NCI-H524 treated with DMSO at 0.1 percent for 48 hours (cell line): ENCODE measurements around the gene EMD.
A peak's percentile ranks its signal among the peaks of the same experiment; 100 is the strongest.

Source experiments
- DNase-seq: peaks from one replicate; lab custom pipeline; 2025; lab: John Stamatoyannopoulos, UW

EMD gene

DNA sequence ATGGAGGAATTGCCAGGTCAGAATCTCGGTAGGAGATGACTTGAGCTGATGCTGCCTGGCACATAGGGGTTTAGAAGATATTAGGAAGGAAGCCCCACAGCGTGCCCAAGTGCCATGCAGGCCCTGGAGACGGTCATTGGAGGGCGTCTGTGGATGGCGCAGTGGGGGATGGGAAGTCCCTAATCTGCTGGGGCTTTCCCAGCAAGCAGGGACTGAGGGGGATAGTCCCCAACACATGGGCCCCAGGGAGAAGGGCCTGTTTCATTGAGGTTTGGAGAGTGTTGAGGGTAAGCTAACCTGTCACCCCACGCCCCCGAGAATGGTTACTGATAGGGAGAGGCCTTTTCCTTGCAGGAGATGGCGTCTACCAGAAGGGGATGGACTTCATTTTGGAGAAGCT, 40.1 kb downstream of the EMD start:
- no peak for DNase-seq

DNA sequence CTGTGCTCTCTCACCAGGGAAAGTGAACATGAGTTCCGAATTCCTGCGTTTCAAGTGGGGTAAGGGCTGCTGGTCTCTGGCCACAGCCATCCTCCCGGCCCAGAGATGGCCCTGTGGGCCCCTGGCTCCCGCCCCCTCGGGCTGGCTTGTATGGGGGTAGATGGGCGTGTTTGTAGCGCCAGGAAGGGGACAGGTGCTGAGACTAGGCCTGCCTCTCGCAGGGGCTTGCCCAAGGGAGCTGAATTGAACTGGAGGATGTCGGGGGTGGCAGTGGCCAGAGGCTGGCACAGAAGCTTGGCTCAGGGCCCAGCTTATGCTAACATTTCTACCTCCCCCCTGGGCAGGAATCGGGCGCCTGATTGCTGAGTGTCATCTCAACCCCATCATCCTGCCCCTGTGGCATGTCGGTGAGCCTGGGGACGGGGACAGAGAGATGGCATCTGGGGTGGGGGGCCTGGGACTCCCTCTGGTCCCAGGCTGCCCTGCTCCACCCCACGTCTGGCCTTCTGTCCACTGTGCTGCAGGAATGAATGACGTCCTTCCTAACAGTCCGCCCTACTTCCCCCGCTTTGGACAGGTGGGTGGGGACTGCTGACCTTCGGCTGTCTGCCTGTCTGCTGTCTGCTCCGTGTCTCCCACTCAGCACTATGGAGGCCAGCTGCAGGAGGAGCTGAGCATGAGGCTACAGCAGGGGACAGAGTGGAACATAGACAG, 40.8 kb downstream of the EMD start:
- DNase-seq: no peak

DNA sequence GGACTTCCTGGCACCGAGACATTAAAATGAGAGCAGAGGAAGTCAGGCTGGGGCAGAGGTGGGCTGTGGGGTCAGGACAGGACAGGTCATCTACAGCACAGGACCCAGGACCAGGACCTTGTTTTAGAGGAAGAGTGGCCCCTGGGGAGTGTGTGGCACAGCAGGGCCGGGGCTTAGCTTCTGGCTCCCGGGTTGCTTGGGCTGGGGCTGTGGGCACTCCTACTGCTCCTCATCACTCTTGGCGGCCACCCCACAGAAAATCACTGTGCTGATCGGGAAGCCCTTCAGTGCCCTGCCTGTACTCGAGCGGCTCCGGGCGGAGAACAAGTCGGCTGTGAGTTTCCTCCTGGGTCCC, 41.3 kb downstream of the EMD start:
- DNase-seq: no peak

DNA sequence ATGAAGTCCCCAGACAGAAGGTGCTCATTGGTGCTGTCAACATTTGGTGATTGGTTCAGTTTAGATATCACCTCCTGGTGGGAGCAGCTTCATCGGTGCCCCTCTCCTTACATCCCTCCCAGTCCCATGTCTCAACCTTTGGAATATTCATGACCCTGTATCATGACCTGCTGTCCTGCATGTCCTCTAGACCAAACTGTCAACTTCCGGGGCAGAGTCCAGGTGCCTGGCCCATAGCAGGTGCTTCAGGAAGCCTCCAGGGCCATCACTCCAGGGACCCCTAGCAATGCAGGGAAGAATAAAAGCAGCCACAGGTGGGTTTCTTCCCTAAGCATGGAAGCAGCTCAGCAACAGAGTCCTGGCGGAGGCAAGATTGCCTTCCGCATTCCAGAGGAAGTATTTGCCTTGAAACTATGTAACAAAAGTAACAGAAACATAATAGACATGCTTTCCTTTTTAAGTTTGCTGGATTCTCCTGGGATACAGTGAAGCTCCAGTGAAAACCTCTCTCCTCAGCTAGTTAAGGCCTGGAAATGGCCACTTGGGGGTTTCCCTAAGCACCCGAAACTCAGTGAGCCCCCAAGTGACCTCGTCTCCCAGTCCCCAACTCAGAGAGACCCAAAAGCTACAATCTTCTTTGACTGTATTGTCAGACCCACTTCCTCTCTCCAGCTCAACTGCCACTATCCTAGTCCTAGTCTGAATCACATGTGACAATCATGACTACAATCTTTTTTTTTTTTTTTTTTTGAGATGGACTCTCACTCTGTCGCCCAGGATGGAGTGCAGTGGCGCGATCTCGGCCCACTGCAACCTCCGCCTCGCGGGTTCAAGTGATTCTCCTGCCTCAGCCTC, 48.0 kb downstream of the EMD start:
- no peak for DNase-seq

DNA sequence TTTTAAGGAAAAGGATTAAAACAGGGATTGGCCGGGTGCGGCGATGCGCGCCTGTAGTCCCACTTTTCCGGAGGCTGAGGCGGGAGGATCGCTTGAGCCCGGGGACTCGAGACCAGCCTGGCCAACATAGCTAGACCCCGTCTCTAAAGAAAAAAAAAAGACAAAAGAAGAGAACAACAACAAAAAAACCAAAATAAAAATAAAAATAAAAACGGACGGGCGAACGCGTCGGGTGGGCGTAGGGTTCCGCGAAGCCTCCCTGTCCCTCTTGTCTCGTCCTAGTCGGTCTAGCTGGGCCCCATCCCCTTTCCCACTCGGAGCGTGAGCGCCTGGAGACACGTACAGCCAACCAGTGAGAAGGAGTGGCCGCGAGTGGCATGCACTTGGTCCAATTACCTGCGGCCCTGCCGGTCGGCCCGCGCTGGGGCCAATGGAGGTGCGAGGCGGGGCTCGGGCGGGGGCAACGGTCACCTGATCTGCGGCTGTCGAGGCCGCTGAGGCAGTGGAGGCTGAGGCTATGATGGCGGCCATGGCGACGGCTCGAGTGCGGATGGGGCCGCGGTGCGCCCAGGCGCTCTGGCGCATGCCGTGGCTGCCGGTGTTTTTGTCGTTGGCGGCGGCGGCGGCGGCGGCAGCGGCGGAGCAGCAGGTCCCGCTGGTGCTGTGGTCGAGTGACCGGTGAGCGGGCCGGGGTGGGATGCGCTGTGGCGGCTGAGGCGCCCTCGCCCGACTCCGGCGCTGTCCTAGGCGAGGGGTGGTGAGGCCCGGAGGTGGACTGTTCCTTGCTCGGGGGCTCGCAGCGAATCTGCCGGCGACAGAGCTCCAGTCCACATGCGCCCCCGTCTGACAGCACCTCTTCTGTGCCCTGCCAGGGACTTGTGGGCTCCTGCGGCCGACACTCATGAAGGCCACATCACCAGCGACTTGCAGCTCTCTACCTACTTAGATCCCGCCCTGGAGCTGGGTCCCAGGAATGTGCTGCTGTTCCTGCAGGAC, 49.4 kb downstream of the EMD start, which contains the start of gene ATP6AP1:
Gene ATP6AP1 (plus strand): TSS at position 502 of the 996 bp plus-strand sequence. CDS start 16 bp downstream, at position 518.
- peak; percentile 62 for DNase-seq

DNA sequence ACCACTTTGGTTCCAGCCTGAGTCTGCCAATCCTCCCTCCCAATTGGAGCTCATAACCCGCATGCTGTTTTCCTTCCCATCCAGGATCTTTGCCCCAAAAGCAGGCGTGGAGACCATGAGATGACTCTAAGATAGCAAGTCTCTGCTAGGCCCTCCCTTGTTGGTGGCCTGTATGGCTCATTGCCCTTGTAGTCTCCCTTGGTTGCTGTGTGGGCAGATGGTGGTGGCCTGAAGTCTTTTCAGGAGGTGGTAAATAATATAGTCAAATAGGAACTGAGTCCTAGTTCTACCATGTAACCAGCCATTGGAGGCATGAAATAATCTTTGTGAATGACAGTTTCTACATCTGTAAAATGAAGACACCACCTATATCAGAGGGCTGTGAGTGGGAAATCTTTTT, 50.6 kb downstream of the EMD start:
- no peak for DNase-seq

DNA sequence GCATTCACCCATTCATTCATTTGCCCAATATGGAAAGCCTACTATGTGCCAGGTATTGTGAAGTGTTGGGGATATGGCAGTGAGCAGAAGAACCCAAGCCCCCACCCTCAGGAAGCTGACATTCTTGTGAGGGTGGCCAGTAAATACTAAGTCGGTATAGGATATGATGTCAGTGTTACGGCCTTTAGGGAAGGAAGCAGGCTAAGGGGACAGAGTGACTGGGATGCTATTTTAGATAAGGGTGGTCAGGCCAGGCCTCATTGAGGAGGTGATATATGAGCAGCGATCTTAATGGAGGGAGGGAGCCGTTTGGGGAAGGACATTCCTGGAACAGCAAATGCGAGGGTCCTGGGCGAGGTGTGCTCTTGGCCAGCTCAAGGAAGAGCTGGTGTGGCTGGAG, 51.4 kb downstream of the EMD start:
- DNase-seq: no peak

DNA sequence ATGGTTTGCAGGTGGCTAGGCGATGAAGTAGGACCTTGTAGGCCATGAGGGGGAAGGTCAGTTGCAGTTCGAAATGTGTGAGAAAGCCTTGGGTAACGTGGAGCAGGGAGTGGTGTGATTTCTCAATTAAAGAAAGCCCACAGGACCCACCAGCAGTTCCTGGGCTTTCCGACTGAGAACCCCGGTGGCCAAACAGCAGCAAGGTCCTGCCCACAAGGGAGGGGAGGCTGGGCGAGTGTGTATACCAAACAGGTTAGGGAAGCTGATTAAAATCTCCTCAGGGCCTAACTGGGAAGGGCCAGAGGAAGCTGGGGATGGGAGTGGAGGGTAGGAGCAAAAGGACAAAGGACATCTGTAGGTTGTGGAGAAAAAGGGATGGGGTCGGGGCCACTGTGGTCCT, 51.8 kb downstream of the EMD start:
- no peak for DNase-seq
